PFSK-1 (cell line): ENCODE measurements around the gene REV3L.

Experiments
- POLR2AphosphoS5 ChIP-seq: IDR thresholded peaks from 2 replicates; pipeline ENCODE4 v1.6.1; 2012; ENCODE audit warnings: low read depth, mild to moderate bottlenecking, control low read depth, low read length, moderate library complexity
- SIN3A ChIP-seq: IDR thresholded peaks from 2 replicates; pipeline ENCODE4 v1.6.1; 2012; ENCODE audit warnings: mild to moderate bottlenecking, low read length, moderate library complexity, borderline replicate concordance; ENCODE audit not compliant: insufficient read depth
- TAF1 ChIP-seq: IDR thresholded peaks from 2 replicates; pipeline ENCODE4 v1.6.1; 2012; ENCODE audit warnings: low read length, control low read depth, borderline replicate concordance; ENCODE audit not compliant: insufficient read depth
- TF ChIP-seq, protein P1 (sequence below), 2 experiments: IDR thresholded peaks; 2 replicates each; pipeline versions ENCODE4 v1.6.1 to v1.8.0; 2011 to 2012; ENCODE audit warnings: low read depth in 2 of 2, low read length in 2 of 2, control low read depth in 1 of 2, inconsistent platforms in 1 of 2, mild to moderate bottlenecking in 1 of 2, moderate library complexity in 1 of 2; ENCODE audit not compliant: insufficient read depth in 1 of 2

DNA sequence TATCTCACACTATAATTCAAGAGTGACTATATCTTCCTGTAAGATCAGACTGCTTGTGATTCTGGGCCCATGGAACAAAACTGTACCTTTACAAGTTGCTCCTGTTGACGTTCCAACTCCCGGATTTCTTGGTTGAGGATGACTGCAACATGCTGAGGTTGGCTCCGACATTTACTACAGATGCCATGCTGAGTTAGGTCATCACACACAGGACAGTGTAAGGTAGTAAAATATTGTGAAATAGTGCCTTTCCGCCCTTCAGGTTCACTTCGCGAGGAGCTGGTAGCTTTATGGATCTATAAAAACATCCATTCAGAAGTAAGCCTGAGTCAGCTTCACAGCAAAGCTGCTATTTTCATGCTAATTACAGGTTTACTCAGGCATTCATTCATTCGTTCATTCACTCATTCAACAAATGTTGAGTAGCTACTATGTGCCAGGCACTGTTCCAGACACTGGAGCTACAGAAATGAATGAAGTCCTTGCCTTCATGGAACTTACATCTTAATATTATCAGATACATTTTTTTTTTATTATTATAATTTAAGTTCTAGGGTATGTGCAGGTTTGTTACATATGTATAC is 175.7 kb downstream of the REV3L start:
- TF ChIP-seq POLR2AphosphoS5 (no peak), SIN3A (no peak), TAF1 (no peak)
- TF ChIP-seq, protein P1, sequence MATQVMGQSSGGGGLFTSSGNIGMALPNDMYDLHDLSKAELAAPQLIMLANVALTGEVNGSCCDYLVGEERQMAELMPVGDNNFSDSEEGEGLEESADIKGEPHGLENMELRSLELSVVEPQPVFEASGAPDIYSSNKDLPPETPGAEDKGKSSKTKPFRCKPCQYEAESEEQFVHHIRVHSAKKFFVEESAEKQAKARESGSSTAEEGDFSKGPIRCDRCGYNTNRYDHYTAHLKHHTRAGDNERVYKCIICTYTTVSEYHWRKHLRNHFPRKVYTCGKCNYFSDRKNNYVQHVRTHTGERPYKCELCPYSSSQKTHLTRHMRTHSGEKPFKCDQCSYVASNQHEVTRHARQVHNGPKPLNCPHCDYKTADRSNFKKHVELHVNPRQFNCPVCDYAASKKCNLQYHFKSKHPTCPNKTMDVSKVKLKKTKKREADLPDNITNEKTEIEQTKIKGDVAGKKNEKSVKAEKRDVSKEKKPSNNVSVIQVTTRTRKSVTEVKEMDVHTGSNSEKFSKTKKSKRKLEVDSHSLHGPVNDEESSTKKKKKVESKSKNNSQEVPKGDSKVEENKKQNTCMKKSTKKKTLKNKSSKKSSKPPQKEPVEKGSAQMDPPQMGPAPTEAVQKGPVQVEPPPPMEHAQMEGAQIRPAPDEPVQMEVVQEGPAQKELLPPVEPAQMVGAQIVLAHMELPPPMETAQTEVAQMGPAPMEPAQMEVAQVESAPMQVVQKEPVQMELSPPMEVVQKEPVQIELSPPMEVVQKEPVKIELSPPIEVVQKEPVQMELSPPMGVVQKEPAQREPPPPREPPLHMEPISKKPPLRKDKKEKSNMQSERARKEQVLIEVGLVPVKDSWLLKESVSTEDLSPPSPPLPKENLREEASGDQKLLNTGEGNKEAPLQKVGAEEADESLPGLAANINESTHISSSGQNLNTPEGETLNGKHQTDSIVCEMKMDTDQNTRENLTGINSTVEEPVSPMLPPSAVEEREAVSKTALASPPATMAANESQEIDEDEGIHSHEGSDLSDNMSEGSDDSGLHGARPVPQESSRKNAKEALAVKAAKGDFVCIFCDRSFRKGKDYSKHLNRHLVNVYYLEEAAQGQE (IDR thresholded peaks at IDR 0.05; ENCODE audit: insufficient read depth in 1 of 2, low read depth in 2 of 2, low read length in 2 of 2), result no peak
